Adrenal gland (tissue), 12 donors: ENCODE data around the gene ANKRD33B. TPM values are rescaled to one million over a fixed set of nuclear protein-coding genes. Genes with fewer than 3 reads are reported as not detected.
"Not testable (repeated sequence)": the region's sequence is repeated elsewhere in the genome, so short reads cannot be mapped to it uniquely, and the experiment has no call there.

ENCODE experiments used
- DNase-seq, 7 donors: peaks; one replicate each; pipeline ENCODE4 v3.0.0-alpha.2; 2019 to 2020
- H3K27ac ChIP-seq, 5 donors: fragments of 200-600 bp; sonication (generic) in 4 of 5; 1 replicate in 3 of 5; 2 replicates in 2 of 5; pipeline versions ENCODE4 v1.5.1 to v1.8.0; 2016 to 2020; ENCODE audit warnings: mild to moderate bottlenecking in 1 of 5
- H3K27me3 ChIP-seq: fragments of 200-600 bp; 2 replicates; pipeline ENCODE4 v1.8.0; 2021
- H3K36me3 ChIP-seq, 2 donors: fragments of 200-600 bp; replicated peaks in 1 of 2; 1 replicate in 1 of 2; 2 replicates in 1 of 2; pipeline versions ENCODE4 v1.5.1 to v1.8.0; 2018 to 2022
- H3K4me1 ChIP-seq, 2 donors: fragments of 200-600 bp; replicated peaks in 1 of 2; 1 replicate in 1 of 2; 2 replicates in 1 of 2; pipeline versions ENCODE4 v1.5.1 to v1.8.0; 2018 to 2021
- H3K4me3 ChIP-seq, 4 donors: fragments of 200-600 bp; sonication (generic) in 3 of 4; one replicate each; pipeline ENCODE4 v1.5.1; 2016 to 2018
- H3K9me3 ChIP-seq, 3 donors: fragments of 200-600 bp; sonication (generic) in 1 of 3; replicated peaks in 1 of 3; 1 replicate in 2 of 3; 2 replicates in 1 of 3; pipeline versions ENCODE4 v1.5.1 to v1.8.0; 2016 to 2021
- POLR2A ChIP-seq, 2 donors: fragments of 450-650 bp; IDR thresholded peaks; one replicate each; pipeline ENCODE4 v1.6.1; 2017; ENCODE audit warnings: antibody characterized with exemption in 2 of 2, mild to moderate bottlenecking in 2 of 2, moderate library complexity in 1 of 2
- WGBS, 4 donors: extraction: QIAGEN DNeasy Blood & Tissue Kit in 2 of 4; methylation state at CpG; one replicate each; pipeline versions ENCODE4 v1.1.5 to v1.1.7; 2013 to 2017; 5-methylcytosine and 5-hydroxymethylcytosine counted together
- intact Hi-C, 2 donors: fragments of 100-400 bp; cut with DNase I; formaldehyde crosslinking; loops; one replicate each; pipeline versions ENCODE4 v1.14.1 to v1.15.0; 2022 to 2023
- polyA plus RNA-seq, 3 donors: library from polyadenylated mRNA; stranded (reverse); fragments of 200-250 nt in 2 of 3; fragments of 350-450 nt in 1 of 3; fragmentation: Illumina TruSeq in 1 of 3; extraction: RNeasy Lipid Tissue Mini Kit (QIAGEN cat#74804) in 1 of 3; gene quantifications; one replicate each; pipeline ENCODE4 v1.2.3, GENCODE V29; 2013 to 2014
- total RNA-seq, 9 donors: library from RNA; depleted of rRNA in 4 of 9; stranded (reverse); fragments of >200 nt in 4 of 9; fragments of 120-200 nt in 1 of 9; fragmentation: NEBNext Ultra II Directional in 1 of 9; extraction: Animal tissue kit (Norgen Biotek cat#: 25700) in 1 of 9; gene quantifications; one replicate each; pipeline versions ENCODE4 v1.1.0 to v1.2.4, GENCODE V29; 2013 to 2023
- TF ChIP-seq, protein P1 (sequence below), 6 experiments: fragments of 450-650 bp in 4 of 6; fragments of 200-600 bp in 2 of 6; sonication (generic) in 1 of 6; IDR thresholded peaks; 1 replicate in 5 of 6; 2 replicates in 1 of 6; pipeline versions ENCODE4 v1.5.1 to v1.8.0; 2016 to 2021; ENCODE audit warnings: antibody characterized with exemption in 6 of 6, mild to moderate bottlenecking in 2 of 6, moderate library complexity in 1 of 6
- donor health status: healthy with polysubstance abuse.
- donor health status: Bipolar disorder and iron deficiency.
- donor health status: DM: yes; HTN: yes; CAD: no.
- donor health status: DM: no; HTN: no; CAD: no.
- donor health status: DM: no; HTN: no; CAD: no.
- donor health status: DM: yes; HTN: yes; CAD: no.

Gene ANKRD33B
- total and polyA plus RNA-seq, 12 donors: 0.14 to 0.69 (median 0.23) TPM

DNA sequence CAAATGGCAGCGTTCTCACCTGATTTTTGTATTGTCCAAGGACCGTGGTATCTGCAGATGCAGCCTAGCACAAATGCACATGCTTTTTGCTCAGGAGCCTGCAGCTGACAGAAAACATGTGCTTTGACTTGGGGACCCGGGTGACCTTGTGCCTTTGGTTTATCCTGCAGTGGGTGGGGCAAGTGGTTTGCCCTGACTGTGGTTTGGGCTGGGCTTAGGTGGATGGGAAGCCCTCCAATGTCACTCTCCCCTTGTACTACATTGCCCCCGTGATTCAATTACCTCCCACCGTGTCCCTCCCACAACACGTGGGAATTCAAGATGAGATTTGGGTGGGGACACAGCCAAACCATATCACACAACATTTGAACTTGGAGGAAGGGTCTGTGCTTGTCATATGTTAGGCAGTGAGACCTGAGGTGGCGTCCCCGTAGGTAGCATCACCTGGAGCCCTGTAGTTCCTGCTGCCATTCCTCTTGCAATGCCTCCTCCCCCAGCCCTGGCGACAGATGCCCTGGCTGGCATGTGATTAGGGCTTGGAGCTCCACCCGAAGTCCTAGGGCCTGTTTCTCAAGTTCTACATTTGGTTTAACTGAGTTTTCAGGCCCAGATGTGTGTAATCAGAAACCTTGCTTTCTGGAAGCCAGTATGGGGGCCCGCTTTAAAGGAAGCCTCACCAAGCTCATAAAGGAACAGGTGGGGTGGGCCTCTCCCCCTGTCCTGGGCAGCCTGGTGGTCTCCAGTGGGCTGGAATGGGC lies 2.1 kb downstream of the ANKRD33B start:
- H3K27me3 ChIP-seq: peaks cover 37% of the 10 kb centered on the region
- no peaks in the 10 kb centered on the region for H3K9me3 ChIP-seq
- no peak overlapping the region for H3K27ac ChIP-seq
- H3K4me3 ChIP-seq: no peak overlapping the region
- intact Hi-C loops: loop anchor here in 1 of 2 donors (10.0 kb wide), 1 partner anchor 59 kb away; no protein-coding TSS in a partner anchor
- H3K4me1 ChIP-seq: peaks cover 11 to 22% of the 10 kb centered on the region in 2 donors
- no peaks in the 10 kb centered on the region for H3K36me3 ChIP-seq
- 56 to 67% (median 63%) methylated on average over 10 to 11 of the region's 11 CpGs for WGBS, 4 donors
- TF ChIP-seq, protein P1, sequence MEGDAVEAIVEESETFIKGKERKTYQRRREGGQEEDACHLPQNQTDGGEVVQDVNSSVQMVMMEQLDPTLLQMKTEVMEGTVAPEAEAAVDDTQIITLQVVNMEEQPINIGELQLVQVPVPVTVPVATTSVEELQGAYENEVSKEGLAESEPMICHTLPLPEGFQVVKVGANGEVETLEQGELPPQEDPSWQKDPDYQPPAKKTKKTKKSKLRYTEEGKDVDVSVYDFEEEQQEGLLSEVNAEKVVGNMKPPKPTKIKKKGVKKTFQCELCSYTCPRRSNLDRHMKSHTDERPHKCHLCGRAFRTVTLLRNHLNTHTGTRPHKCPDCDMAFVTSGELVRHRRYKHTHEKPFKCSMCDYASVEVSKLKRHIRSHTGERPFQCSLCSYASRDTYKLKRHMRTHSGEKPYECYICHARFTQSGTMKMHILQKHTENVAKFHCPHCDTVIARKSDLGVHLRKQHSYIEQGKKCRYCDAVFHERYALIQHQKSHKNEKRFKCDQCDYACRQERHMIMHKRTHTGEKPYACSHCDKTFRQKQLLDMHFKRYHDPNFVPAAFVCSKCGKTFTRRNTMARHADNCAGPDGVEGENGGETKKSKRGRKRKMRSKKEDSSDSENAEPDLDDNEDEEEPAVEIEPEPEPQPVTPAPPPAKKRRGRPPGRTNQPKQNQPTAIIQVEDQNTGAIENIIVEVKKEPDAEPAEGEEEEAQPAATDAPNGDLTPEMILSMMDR (IDR thresholded peaks at IDR 0.05): no peak
- TF ChIP-seq POLR2A (IDR thresholded peaks at IDR 0.05): no peak
- no peak for DNase-seq

- Histone ChIP-seq H3K36me3 (no peaks in the 10 kb centered on the region), H3K27me3 (peaks cover 37% of the 10 kb centered on the region), H3K27ac (no peak overlapping the region), H3K4me1 (peaks cover 11 to 22% of the 10 kb centered on the region in 2 donors), H3K9me3 (no peaks in the 10 kb centered on the region), H3K4me3 (no peak overlapping the region)
- TF ChIP-seq, protein P1 (IDR thresholded peaks at IDR 0.05): no peak
- TF ChIP-seq POLR2A (IDR thresholded peaks at IDR 0.05): no peak
- no peak for DNase-seq
- 67 to 76% (median 69%) methylated on average over 7 to 8 of the region's 8 CpGs for WGBS, 4 donors
- intact Hi-C loops: loop anchor here in 1 of 2 donors (10.0 kb wide), 1 partner anchor 58 kb away; no protein-coding TSS in a partner anchor
Measured at GRCh38 chr5:10566543-10567068, 2.7 kb downstream of the ANKRD33B start.

- H3K36me3 ChIP-seq: no peaks in the 10 kb centered on the region
- no peak overlapping the region for H3K4me3 ChIP-seq
- intact Hi-C loops: loop anchor here in 1 of 2 donors (10.0 kb wide), 1 partner anchor 58 kb away; no protein-coding TSS in a partner anchor
- DNase-seq: peak in 1 of 7 donors; percentile 28
- TF ChIP-seq, protein P1 (IDR thresholded peaks at IDR 0.05): no peak
- TF ChIP-seq POLR2A (IDR thresholded peaks at IDR 0.05): no peak
- WGBS, 4 donors: 65 to 90% (median 78%) methylated on average over 10 of the region's 10 CpGs
- H3K27ac ChIP-seq: no peak overlapping the region
- H3K4me1 ChIP-seq: peaks cover 11 to 22% of the 10 kb centered on the region in 2 donors
- no peaks in the 10 kb centered on the region for H3K9me3 ChIP-seq
- H3K27me3 ChIP-seq: peaks cover 34% of the 10 kb centered on the region
Measured at GRCh38 chr5:10567121-10567591, 3.3 kb downstream of the ANKRD33B start.

GRCh38 chr5:10567781-10568321 lies 4.0 kb downstream of the ANKRD33B start:
- Histone ChIP-seq H3K4me1 (peaks cover 11 to 22% of the 10 kb centered on the region in 2 donors), H3K4me3 (no peak overlapping the region), H3K27ac (no peak overlapping the region), H3K9me3 (no peaks in the 10 kb centered on the region), H3K27me3 (peaks cover 27% of the 10 kb centered on the region), H3K36me3 (no peaks in the 10 kb centered on the region)
- 65 to 70% (median 69%) methylated on average over 4 of the region's 4 CpGs for WGBS, 4 donors
- intact Hi-C loops: loop anchor here in 1 of 2 donors (10.0 kb wide), 1 partner anchor 57 kb away; no protein-coding TSS in a partner anchor
- DNase-seq: no peak
- no peak for TF ChIP-seq POLR2A (IDR thresholded peaks at IDR 0.05)
- TF ChIP-seq, protein P1 (IDR thresholded peaks at IDR 0.05): no peak

DNA sequence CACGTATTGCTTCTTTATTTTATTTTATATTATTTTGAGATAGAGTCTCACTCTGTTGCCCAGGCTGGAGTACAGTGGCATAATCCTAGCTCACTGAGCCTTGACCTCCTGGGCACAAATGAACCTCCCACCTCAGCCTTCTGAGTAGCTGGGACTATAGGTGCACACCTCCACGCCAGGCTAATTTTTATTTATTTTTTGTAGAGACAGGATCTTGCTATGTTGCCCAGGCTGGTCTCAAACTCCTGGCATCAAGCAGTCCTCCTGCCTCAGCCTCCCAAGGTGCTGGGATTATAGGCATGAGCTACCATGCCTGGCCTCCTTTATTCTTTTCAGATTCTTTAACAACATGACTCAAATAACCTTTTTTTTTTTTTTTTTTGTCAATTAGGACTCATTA lies 6.7 kb downstream of the ANKRD33B start:
- H3K4me1 ChIP-seq, H3K4me3 ChIP-seq, H3K27ac ChIP-seq, H3K27me3 ChIP-seq, DNase-seq, H3K36me3 ChIP-seq, H3K9me3 ChIP-seq, intact Hi-C loops: not testable (repeated sequence)
- WGBS, 4 donors: 74 to 90% (median 78%) methylated on average over 2 of the region's 2 CpGs
